ENCODE results near the gene M1AP.

- TF ChIP-seq CTCF (IDR thresholded peaks at IDR 0.05) (no peak), POLR2AphosphoS5 (IDR thresholded peaks at IDR 0.05; ENCODE audit: low read depth, low read length) (no peak)
Observed at GRCh38 chr2:74695663-74696062, 47.5 kb upstream of the M1AP start.

All from Panc1 (cell line).